GM19328 (cell line): ENCODE results near the gene GPR148.

ENCODE experiments used
- ATAC-seq: cut with Tn5 transposase; IDR thresholded peaks from one replicate; pipeline ENCODE4 v1.9.1; 2021; ENCODE audit warnings: mild to moderate bottlenecking, moderate library complexity; ENCODE audit not compliant: unreplicated experiment

The GPR148 gene

DNA sequence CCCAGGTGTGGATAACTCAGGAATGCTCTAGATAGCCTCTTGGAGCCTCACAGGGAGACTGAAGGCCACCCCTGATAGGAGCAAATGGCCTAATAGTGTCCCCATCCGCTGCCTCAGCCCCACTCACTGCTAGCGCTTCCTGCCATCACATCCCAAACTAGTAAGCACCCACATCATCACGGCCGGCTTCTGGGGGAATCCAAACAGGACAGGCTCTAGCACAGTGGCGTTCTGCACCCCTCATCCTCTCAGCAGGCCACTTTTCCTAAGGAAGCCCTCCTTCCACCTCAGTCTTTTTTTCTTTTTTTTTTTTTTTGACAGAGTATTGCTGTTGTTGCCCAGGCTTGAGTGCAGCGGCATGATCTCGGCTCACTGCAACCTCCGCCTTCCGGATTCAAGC lies 20.2 kb downstream of the GPR148 start:
- no peak for ATAC-seq

DNA sequence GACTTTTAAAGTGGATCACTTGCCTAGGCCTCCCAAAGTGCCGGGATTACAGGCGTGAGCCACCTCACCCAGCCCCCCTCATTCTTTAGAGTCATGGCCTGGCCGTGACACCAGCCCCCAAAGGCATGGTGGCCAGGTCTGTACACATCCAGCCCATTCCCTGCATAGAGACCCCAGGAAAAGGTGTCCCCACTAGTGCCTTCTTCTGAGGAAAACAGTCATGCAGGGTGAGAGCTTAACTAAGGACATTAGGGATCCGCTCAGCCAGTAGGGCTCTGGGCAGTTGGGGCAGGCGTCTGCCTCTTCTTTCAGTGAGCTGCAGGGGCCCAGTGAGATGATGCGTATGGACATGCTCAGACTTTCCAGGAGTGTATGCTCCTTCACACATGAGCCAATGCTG lies 20.8 kb downstream of the GPR148 start:
- ATAC-seq, result no peak

- ATAC-seq, result no peak
Observed at GRCh38 chr2:130754811-130755210, 25.9 kb downstream of the GPR148 start.

GRCh38 chr2:130755256-130756052 lies 26.6 kb downstream of the GPR148 start, which contains the start of gene AMER3:
Gene AMER3, plus strand, starts transcription at chr2:130755540. Its CDS starts 6,533 bp downstream, at chr2:130762073.
- ATAC-seq, result peak; percentile 20

DNA sequence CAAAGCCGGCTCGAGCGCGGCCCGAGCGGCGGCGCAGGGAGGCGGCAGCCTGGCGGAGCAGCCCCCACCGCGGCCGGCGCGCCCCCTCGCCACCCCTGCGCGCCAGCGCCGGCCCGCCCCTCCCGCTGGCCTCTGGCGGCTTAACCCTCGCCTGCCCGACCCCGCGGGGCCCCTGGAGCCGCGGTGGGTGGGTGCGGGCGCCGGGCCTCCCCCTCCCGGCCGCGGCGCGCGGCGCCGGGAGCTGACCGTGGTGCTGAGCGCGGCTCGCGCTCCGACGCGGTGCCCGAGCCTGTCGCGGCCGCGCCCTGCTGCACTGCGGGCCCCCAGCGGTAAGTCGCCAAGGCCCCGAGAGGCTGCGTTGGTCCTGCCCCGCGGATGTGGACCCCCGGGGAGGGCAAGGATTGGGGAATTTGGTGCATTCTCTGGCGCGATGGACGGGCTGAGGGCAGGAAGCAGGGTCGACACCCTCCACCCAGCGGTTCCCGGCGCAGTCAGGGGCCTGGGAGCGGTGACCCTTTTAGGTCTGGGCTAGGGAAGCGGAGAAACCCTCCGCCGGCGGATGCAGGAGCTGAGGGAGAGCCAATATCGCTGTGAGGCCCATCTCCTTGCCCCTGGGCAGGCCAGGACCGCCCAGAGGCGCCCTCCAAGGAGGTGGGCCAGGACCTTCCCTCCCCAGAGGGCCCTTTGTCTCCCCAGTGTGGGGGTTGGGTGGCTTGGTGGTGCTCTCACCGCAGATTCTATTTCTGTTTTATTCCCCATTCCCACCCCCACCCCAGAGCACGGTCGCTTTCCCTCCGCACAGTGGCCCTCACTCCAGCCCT lies 27.4 kb downstream of the GPR148 start:
- peak; percentile 55 for ATAC-seq

- no peak for ATAC-seq
Observed at GRCh38 chr2:130756874-130757668, 28.2 kb downstream of the GPR148 start.

DNA sequence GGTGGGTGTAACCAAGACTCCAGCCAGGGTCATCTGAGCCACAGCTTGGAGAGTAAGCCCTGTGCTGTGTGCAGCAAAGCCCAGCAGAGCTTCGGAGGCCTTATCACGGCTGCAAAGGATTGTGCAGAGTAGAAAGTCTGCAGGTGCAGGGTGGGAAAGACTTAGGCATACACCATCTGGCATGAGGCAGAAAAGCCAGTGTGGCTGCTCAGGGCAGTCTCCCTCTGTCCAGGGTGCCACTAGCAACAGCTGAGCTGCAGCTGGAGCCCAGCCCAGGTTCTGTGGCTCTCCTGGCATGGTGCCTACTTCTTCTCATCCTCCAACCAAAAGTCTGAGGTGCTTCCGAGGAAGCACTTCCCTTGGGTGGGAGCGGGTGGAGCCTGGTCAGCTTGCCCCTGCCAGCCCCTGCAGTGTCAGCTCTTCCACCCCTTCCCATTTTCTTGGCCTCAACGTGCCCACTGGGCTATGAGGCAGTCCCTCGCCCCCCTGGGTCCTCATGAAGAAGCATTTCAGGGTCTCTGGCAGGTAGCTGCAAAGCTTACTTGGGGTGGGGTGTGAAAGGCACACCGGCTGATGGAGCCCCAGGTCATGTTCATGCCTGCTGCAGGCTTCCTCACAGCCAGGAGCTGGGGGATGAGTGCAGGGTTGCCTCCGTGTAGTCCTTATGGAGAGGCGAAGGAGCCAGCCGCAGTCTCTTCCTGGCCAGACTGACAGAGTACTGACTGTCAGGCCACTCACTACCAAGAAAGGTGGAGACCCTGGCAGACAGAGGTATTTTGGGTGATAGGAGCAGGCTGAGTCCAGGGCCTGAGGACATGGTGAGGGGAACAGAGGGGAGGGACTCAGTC lies 31.3 kb downstream of the GPR148 start:
- no peak for ATAC-seq

GRCh38 chr2:130760754-130761751 lies 32.2 kb downstream of the GPR148 start:
- ATAC-seq, result no peak

GRCh38 chr2:130762031-130762909 lies 33.4 kb downstream of the GPR148 start:
- no peak for ATAC-seq

DNA sequence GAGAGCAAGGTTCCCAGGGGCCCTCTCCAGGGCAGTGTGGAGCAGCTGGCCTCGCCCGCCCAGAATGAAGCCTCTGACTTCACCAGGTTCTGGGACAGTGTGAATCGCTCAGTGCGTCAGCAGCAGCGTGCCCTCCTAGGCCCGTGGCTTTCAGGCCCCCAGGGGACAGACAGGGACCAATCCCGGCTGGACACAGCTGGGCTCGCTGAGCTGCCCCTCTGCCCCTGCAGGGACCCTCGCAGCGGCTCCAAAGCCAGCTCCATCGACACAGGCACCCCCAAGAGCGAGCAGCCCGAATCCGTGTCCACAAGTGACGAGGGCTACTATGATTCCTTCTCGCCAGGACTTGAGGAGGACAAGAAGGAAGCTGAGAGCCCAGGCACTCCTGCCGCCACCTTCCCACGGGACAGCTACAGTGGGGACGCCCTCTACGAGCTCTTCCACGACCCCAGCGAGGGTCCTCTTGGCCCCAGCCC lies 34.1 kb downstream of the GPR148 start:
- ATAC-seq, result no peak

DNA sequence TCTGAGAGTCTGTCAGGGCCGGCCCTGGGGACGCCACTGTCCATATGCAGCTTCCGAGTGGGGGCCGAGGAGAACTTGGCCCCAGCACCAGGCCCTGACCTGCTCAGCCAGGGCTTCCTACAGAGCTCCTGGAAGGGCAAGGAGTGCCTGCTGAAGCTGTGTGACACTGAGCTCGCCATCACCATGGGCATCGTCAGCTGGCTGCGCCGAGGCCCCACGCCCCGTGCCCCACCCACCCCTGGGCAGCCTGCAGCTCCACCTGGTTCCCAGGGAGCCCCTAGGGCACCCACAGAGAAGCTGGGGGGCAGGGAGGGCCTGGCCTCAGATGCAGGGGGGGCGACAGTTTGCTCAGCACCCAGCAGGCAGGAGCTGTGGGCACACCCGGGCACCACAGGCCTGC lies 34.5 kb downstream of the GPR148 start:
- ATAC-seq, result no peak

GRCh38 chr2:130764035-130764820 lies 35.4 kb downstream of the GPR148 start:
- ATAC-seq, result no peak

- ATAC-seq, result no peak
Observed at GRCh38 chr2:130764821-130765115, 35.9 kb downstream of the GPR148 start.

- ATAC-seq, result no peak
Observed at GRCh38 chr2:130765464-130765863, 36.6 kb downstream of the GPR148 start.

DNA sequence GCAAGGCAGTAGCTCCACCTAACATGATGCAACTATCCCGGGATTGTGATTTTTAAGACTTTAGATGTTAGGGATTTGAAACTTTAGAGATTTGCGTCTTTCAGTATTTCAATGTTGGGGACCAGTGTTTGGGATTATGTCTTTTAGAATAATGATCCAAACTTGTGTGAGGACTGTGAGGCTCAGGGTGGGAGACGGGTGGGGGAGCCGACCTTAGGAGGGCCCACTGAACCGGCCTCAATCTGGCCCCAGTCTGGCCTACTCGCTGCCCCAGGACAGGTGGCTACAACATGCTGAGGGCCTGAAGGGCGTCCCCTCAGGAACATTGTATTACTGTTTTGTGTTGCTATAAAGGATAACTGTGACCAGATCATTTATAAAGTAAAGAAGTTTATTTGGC lies 37.2 kb downstream of the GPR148 start:
- no peak for ATAC-seq

GRCh38 chr2:130766711-130767407 lies 38.0 kb downstream of the GPR148 start:
- ATAC-seq, result no peak

DNA sequence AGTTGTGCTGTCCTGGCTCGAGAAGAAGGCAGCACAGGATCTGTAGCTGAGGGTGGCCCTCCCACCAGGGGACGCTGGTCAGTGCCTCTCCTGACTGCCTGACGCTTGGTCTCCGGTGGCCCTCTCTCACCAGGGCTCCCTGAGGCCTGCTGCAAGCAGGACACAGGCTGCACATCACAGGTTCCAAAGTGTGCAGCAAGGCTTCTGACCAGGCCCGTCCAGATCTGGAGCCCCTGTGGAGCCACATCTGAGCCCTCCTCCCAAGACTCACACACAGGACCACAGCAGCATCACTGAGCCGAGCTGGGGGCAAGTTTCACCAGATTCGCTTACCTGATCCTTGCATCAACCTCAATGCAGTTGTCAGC lies 38.5 kb downstream of the GPR148 start:
- no peak for ATAC-seq
